OCI-LY1 (cell line): ENCODE data around the gene SLC10A4.
"Not testable (repeated sequence)": the region's sequence is repeated elsewhere in the genome, so short reads cannot be mapped to it uniquely, and the experiment has no call there.

Experiments used
- H2AFZ ChIP-seq: fragments of 200-600 bp; sonication (generic), shearing (Covaris generic); 2 replicates; pipeline ENCODE4 v1.6.0; 2014; ENCODE audit warnings: antibody characterized with exemption, mild to moderate bottlenecking, low read length
- H3F3A ChIP-seq: fragments of 200-600 bp; sonication (generic), shearing (Covaris generic); 2 replicates; pipeline ENCODE4 v1.6.0; 2014; ENCODE audit warnings: mild to moderate bottlenecking, antibody characterized with exemption, low read length, moderate library complexity; ENCODE audit not compliant: insufficient read depth
- H3K27ac ChIP-seq: fragments of 200-600 bp; sonication (generic); 2 replicates; pipeline ENCODE4 v1.5.1; 2014; ENCODE audit warnings: low read length, mixed run types, mild to moderate bottlenecking, low read depth; ENCODE audit not compliant: poor library complexity, severe bottlenecking
- H3K27me3 ChIP-seq: fragments of 200-600 bp; sonication (generic); 2 replicates; pipeline ENCODE4 v1.6.0; 2014; ENCODE audit warnings: antibody characterized with exemption, mild to moderate bottlenecking, low read length, moderate library complexity; ENCODE audit not compliant: insufficient read depth
- H3K36me3 ChIP-seq: fragments of 200-600 bp; sonication (generic); 2 replicates; pipeline ENCODE4 v1.6.1; 2014; ENCODE audit warnings: mild to moderate bottlenecking, antibody characterized with exemption, low read length, moderate library complexity, mixed read lengths; ENCODE audit not compliant: insufficient read depth
- H3K4me1 ChIP-seq: fragments of 200-600 bp; sonication (generic); 2 replicates; pipeline ENCODE4 v1.5.1; 2014; ENCODE audit warnings: mild to moderate bottlenecking, low read length, moderate library complexity; ENCODE audit not compliant: insufficient read depth, severe bottlenecking
- H3K4me2 ChIP-seq: fragments of 200-600 bp; sonication (generic), shearing (Covaris generic); 2 replicates; pipeline ENCODE4 v1.6.1; 2014; ENCODE audit warnings: low read length
- H3K4me3 ChIP-seq: fragments of 200-600 bp; sonication (generic); 2 replicates; pipeline ENCODE4 v1.5.1; 2014; ENCODE audit warnings: low read length, low read depth, mild to moderate bottlenecking, mixed read lengths; ENCODE audit not compliant: poor library complexity, severe bottlenecking
- H3K79me2 ChIP-seq: fragments of 200-600 bp; shearing (Covaris generic); 2 replicates; pipeline ENCODE4 v1.6.1; 2016; ENCODE audit warnings: mixed run types, low read length, mixed read lengths; ENCODE audit not compliant: insufficient read depth
- H3K9ac ChIP-seq: fragments of 200-600 bp; sonication (generic), shearing (Covaris generic); 2 replicates; pipeline ENCODE4 v1.6.1; 2014; ENCODE audit warnings: mild to moderate bottlenecking, low read length, mixed read lengths
- H3K9me2 ChIP-seq: fragments of 200-600 bp; sonication (generic), shearing (Covaris generic); 2 replicates; pipeline ENCODE4 v1.6.1; 2014; ENCODE audit warnings: low read depth, mild to moderate bottlenecking, low read length, mixed read lengths
- H3K9me3 ChIP-seq: fragments of 200-600 bp; shearing (Covaris generic); 2 replicates; pipeline ENCODE4 v1.6.1; 2014; ENCODE audit warnings: low read length, mixed read lengths
- H4K20me1 ChIP-seq: fragments of 200-600 bp; sonication (generic), shearing (Covaris generic); 2 replicates; pipeline ENCODE4 v1.6.0; 2016; ENCODE audit warnings: mild to moderate bottlenecking, low read length; ENCODE audit not compliant: insufficient read depth
- EZH2 ChIP-seq: fragments of 200-600 bp; sonication (generic), shearing (Covaris generic); IDR thresholded peaks from 2 replicates; pipeline ENCODE4 v1.8.0; 2017; ENCODE audit warnings: borderline replicate concordance, mixed run types, mild to moderate bottlenecking, antibody characterized with exemption, low read length, moderate library complexity, mixed read lengths
- TF ChIP-seq, protein P1 (sequence below): fragments of 200-600 bp; sonication (generic), shearing (Covaris generic); IDR thresholded peaks from 2 replicates; pipeline ENCODE4 v1.5.1; 2017; ENCODE audit warnings: mild to moderate bottlenecking, antibody characterized with exemption, low read length, moderate library complexity, mixed read lengths

Gene SLC10A4, protein sequence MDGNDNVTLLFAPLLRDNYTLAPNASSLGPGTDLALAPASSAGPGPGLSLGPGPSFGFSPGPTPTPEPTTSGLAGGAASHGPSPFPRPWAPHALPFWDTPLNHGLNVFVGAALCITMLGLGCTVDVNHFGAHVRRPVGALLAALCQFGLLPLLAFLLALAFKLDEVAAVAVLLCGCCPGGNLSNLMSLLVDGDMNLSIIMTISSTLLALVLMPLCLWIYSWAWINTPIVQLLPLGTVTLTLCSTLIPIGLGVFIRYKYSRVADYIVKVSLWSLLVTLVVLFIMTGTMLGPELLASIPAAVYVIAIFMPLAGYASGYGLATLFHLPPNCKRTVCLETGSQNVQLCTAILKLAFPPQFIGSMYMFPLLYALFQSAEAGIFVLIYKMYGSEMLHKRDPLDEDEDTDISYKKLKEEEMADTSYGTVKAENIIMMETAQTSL

GRCh38 chr4:48483006-48483776, at the start of gene SLC10A4:
Gene SLC10A4, plus strand, starts transcription at chr4:48483343. Its CDS starts 219 bp downstream, at chr4:48483562.
- Histone ChIP-seq H4K20me1 (no peaks in the 10 kb centered on the region), H3K36me3 (no peaks in the 10 kb centered on the region), H3F3A (no peaks in the 10 kb centered on the region), H3K27ac (no peak within 1 kb of the TSS), H3K4me2 (no peak within 1 kb of the TSS), H3K79me2 (no peaks in the 10 kb centered on the region), H2AFZ (no peak within 1 kb of the TSS), H3K4me1 (no peaks in the 10 kb centered on the region), H3K4me3 (no peak within 1 kb of the TSS), H3K9me2 (no peaks in the 10 kb centered on the region), H3K9me3 (no peaks in the 10 kb centered on the region), H3K9ac (no peak within 1 kb of the TSS), H3K27me3 (no peaks in the 10 kb centered on the region)
- TF ChIP-seq, protein P1, sequence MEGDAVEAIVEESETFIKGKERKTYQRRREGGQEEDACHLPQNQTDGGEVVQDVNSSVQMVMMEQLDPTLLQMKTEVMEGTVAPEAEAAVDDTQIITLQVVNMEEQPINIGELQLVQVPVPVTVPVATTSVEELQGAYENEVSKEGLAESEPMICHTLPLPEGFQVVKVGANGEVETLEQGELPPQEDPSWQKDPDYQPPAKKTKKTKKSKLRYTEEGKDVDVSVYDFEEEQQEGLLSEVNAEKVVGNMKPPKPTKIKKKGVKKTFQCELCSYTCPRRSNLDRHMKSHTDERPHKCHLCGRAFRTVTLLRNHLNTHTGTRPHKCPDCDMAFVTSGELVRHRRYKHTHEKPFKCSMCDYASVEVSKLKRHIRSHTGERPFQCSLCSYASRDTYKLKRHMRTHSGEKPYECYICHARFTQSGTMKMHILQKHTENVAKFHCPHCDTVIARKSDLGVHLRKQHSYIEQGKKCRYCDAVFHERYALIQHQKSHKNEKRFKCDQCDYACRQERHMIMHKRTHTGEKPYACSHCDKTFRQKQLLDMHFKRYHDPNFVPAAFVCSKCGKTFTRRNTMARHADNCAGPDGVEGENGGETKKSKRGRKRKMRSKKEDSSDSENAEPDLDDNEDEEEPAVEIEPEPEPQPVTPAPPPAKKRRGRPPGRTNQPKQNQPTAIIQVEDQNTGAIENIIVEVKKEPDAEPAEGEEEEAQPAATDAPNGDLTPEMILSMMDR = no peak
- TF ChIP-seq EZH2 = no peak

GRCh38 chr4:48436318-48436717, 46.8 kb upstream of the SLC10A4 start:
- Histone ChIP-seq H3K4me2 (no peak overlapping the region), H2AFZ (no peak overlapping the region), H3K9me2 (no peaks in the 10 kb centered on the region), H3K27ac (no peak overlapping the region), H4K20me1 (no peaks in the 10 kb centered on the region), H3K27me3 (no peaks in the 10 kb centered on the region), H3K79me2 (no peaks in the 10 kb centered on the region), H3K4me1 (no peaks in the 10 kb centered on the region), H3K4me3 (no peak overlapping the region), H3K9me3 (no peaks in the 10 kb centered on the region), H3F3A (no peaks in the 10 kb centered on the region), H3K36me3 (no peaks in the 10 kb centered on the region), H3K9ac (no peak overlapping the region)
- no peak for TF ChIP-seq EZH2
- TF ChIP-seq, protein P1 = no peak

- no peak for TF ChIP-seq EZH2
- TF ChIP-seq, protein P1 = no peak
- no peaks in the 10 kb centered on the region for H3K79me2 ChIP-seq
- no peaks in the 10 kb centered on the region for H3K9me2 ChIP-seq
- no peaks in the 10 kb centered on the region for H3K36me3 ChIP-seq
- H3K9ac ChIP-seq = no peak overlapping the region
- H3K4me3 ChIP-seq = no peak overlapping the region
- H4K20me1 ChIP-seq = no peaks in the 10 kb centered on the region
- no peaks in the 10 kb centered on the region for H3K27me3 ChIP-seq
- no peak overlapping the region for H2AFZ ChIP-seq
- no peaks in the 10 kb centered on the region for H3K4me1 ChIP-seq
- H3K9me3 ChIP-seq = no peaks in the 10 kb centered on the region
- no peak overlapping the region for H3K4me2 ChIP-seq
- H3F3A ChIP-seq = no peaks in the 10 kb centered on the region
- no peak overlapping the region for H3K27ac ChIP-seq
Measured at GRCh38 chr4:48439988-48440387, 43.2 kb upstream of the SLC10A4 start.

- not testable (repeated sequence) for H3K79me2 ChIP-seq, H3K9me3 ChIP-seq, H2AFZ ChIP-seq, H4K20me1 ChIP-seq, H3F3A ChIP-seq, H3K4me1 ChIP-seq, H3K27ac ChIP-seq, H3K9ac ChIP-seq, H3K36me3 ChIP-seq, H3K27me3 ChIP-seq, H3K4me3 ChIP-seq, H3K9me2 ChIP-seq, H3K4me2 ChIP-seq
Measured at GRCh38 chr4:48440914-48441313, 42.2 kb upstream of the SLC10A4 start.
